Measurements from ENCODE around the gene ENO3. TPM values are rescaled to one million over a fixed set of nuclear protein-coding genes. Genes with fewer than 3 reads are reported as not detected.
A peak's percentile ranks its signal among the peaks of the same experiment; 100 is the strongest.
"Not testable (repeated sequence)": the region's sequence is repeated elsewhere in the genome, so short reads cannot be mapped to it uniquely, and the experiment has no call there.

The ENO3 gene
- total and polyA plus RNA-seq, 2 experiments from 2014 or later: 1.2 to 4.1 TPM

GRCh38 chr17:4908301-4908700, 42.6 kb upstream of the ENO3 start:
- in situ Hi-C loops (cut with MboI): no loop called here
- WGBS, 2 experiments (ENCODE audit: low coverage in 1 of 2, low lambda C conversion rate in 2 of 2, missing lambda C conversion rate in 2 of 2): 37% methylated on average over 10 of the region's 10 CpGs
- Histone ChIP-seq H3K36me3 (ENCODE audit: low read depth) (no peaks in the 10 kb centered on the region), H3K79me2 (ENCODE audit: insufficient read depth) (no peaks in the 10 kb centered on the region), H3K4me3 (no peak overlapping the region), H3K9ac (no peak overlapping the region), H4K20me1 (ENCODE audit: insufficient read depth) (no peaks in the 10 kb centered on the region), H3K4me2 (ENCODE audit: unreplicated experiment) (no peak overlapping the region), H2AFZ (peak overlapping the region; percentile 71), H3K4me1 (ENCODE audit: insufficient read depth) (peaks cover 5% of the 10 kb centered on the region; the same call in 1 of the 2 replicates), H3K9me2 (ENCODE audit: insufficient read depth) (no peaks in the 10 kb centered on the region), H3K27ac (no peak overlapping the region; the same call in 1 of the 2 replicates), H3K9me3 (ENCODE audit: low read depth) (no peaks in the 10 kb centered on the region), H3F3A (ENCODE audit: insufficient read depth) (0 out of 2 replicates have a peak, but pooled peaks cover 2% of the 10 kb centered on the region), H3K27me3 (replicated peaks; ENCODE audit: insufficient read depth) (no peaks in the 10 kb centered on the region)
- TF ChIP-seq EZH2 (IDR thresholded peaks at IDR 0.05; ENCODE audit: insufficient read depth, poor library complexity, severe bottlenecking) (no peak), EZH2phosphoT487 (IDR thresholded peaks at IDR 0.05; ENCODE audit: insufficient read depth, low read depth) (no peak)
- DNase-seq: peak; percentile 32

GRCh38 chr17:4908711-4909496, 42.0 kb upstream of the ENO3 start:
- DNase-seq: peak; percentile 96
- Histone ChIP-seq H2AFZ (peak overlapping the region; percentile 71), H3F3A (ENCODE audit: insufficient read depth) (no peaks in the 10 kb centered on the region), H3K27me3 (replicated peaks; ENCODE audit: insufficient read depth) (no peaks in the 10 kb centered on the region), H3K79me2 (ENCODE audit: insufficient read depth) (no peaks in the 10 kb centered on the region), H3K4me3 (no peak overlapping the region), H3K36me3 (ENCODE audit: low read depth) (no peaks in the 10 kb centered on the region), H4K20me1 (ENCODE audit: insufficient read depth) (no peaks in the 10 kb centered on the region), H3K4me1 (ENCODE audit: insufficient read depth) (peaks cover 2% of the 10 kb centered on the region; the same call in 1 of the 2 replicates), H3K9ac (peak overlapping the region; percentile 25; the same call in 1 of the 2 replicates), H3K9me3 (ENCODE audit: low read depth) (no peaks in the 10 kb centered on the region), H3K4me2 (ENCODE audit: unreplicated experiment) (peak overlapping the region; percentile 10), H3K9me2 (ENCODE audit: insufficient read depth) (no peaks in the 10 kb centered on the region), H3K27ac (peak overlapping the region; percentile 17)
- in situ Hi-C loops (cut with MboI): no loop called here
- TF ChIP-seq EZH2phosphoT487 (IDR thresholded peaks at IDR 0.05; ENCODE audit: insufficient read depth, low read depth): no peak
- WGBS, 2 experiments (ENCODE audit: low coverage in 1 of 2, low lambda C conversion rate in 2 of 2, missing lambda C conversion rate in 2 of 2): 12 to 15% methylated on average over 19 to 20 of the region's 20 CpGs

- Histone ChIP-seq H3K9me3 (ENCODE audit: low read depth) (no peaks in the 10 kb centered on the region), H3K9ac (no peak overlapping the region), H3K27ac (no peak overlapping the region), H3K36me3 (ENCODE audit: low read depth) (no peaks in the 10 kb centered on the region), H3K4me3 (no peak overlapping the region), H3K27me3 (replicated peaks; ENCODE audit: insufficient read depth) (no peaks in the 10 kb centered on the region), H3K9me2 (ENCODE audit: insufficient read depth) (no peaks in the 10 kb centered on the region), H3K79me2 (ENCODE audit: insufficient read depth) (no peaks in the 10 kb centered on the region), H4K20me1 (ENCODE audit: insufficient read depth) (no peaks in the 10 kb centered on the region), H3F3A (ENCODE audit: insufficient read depth) (no peaks in the 10 kb centered on the region), H3K4me2 (ENCODE audit: unreplicated experiment) (no peak overlapping the region), H2AFZ (no peak overlapping the region), H3K4me1 (ENCODE audit: insufficient read depth) (no peaks in the 10 kb centered on the region; the same call in 1 of the 2 replicates)
- DNase-seq: peak; percentile 32
- TF ChIP-seq EZH2phosphoT487 (IDR thresholded peaks at IDR 0.05; ENCODE audit: insufficient read depth, low read depth): no peak
- no peak for TF ChIP-seq EZH2 (IDR thresholded peaks at IDR 0.05; ENCODE audit: insufficient read depth, poor library complexity, severe bottlenecking)
- in situ Hi-C loops (cut with MboI): loop anchor here (10.0 kb wide), 1 partner anchor 141 kb away; no protein-coding TSS in a partner anchor
- WGBS, 2 experiments (ENCODE audit: low coverage in 1 of 2, low lambda C conversion rate in 2 of 2, missing lambda C conversion rate in 2 of 2): 58 to 66% methylated on average over 1 of the region's 1 CpG
Measured at GRCh38 chr17:4913994-4914393, 36.9 kb upstream of the ENO3 start.

GRCh38 chr17:4914551-4914950, 36.4 kb upstream of the ENO3 start:
- not testable (repeated sequence) for H4K20me1 ChIP-seq (ENCODE audit: insufficient read depth); H3K27ac ChIP-seq; DNase-seq; H3K9me3 ChIP-seq (ENCODE audit: low read depth); H3K4me1 ChIP-seq (ENCODE audit: insufficient read depth); H3K9ac ChIP-seq; H3K36me3 ChIP-seq (ENCODE audit: low read depth); H3K27me3 ChIP-seq (replicated peaks; ENCODE audit: insufficient read depth); H3K4me3 ChIP-seq; H2AFZ ChIP-seq; H3K9me2 ChIP-seq (ENCODE audit: insufficient read depth); H3F3A ChIP-seq (ENCODE audit: insufficient read depth); H3K4me2 ChIP-seq (ENCODE audit: unreplicated experiment); H3K79me2 ChIP-seq (ENCODE audit: insufficient read depth)
- WGBS, 2 experiments (ENCODE audit: low coverage in 1 of 2, low lambda C conversion rate in 2 of 2, missing lambda C conversion rate in 2 of 2): 63 to 65% methylated on average over 4 of the region's 4 CpGs
- in situ Hi-C loops (cut with MboI): loop anchor here (10.0 kb wide), 1 partner anchor 140 kb away; no protein-coding TSS in a partner anchor

Measured in GM23248 (cell line).